Measurements from ENCODE around the gene NFIA.

GRCh38 chr1:61138921-61139774 lies 56.8 kb downstream of the NFIA start:
- TF ChIP-seq EP300 (IDR thresholded peaks at IDR 0.05; ENCODE audit: borderline replicate concordance) (no peak), CEBPB (IDR thresholded peaks at IDR 0.05) (peak; percentile 53; the same call in 1 of the 2 replicates), CREB1 (IDR thresholded peaks at IDR 0.05; ENCODE audit: low read depth) (no peak), FOXM1 (IDR thresholded peaks at IDR 0.05; ENCODE audit: borderline replicate concordance, low read depth) (no peak)

Measured in Ishikawa (cell line).